Measurements from ENCODE around the gene HTT.

HTT gene

GRCh38 chr4:3252480-3252828, 178.0 kb downstream of the HTT start:
- Histone ChIP-seq H3K9ac (ENCODE audit: low read length) (no peak overlapping the region), H3K9me3 (replicated peaks; ENCODE audit: insufficient read depth, low read length) (no peaks in the 10 kb centered on the region), H3K79me2 (ENCODE audit: low read length) (no peaks in the 10 kb centered on the region), H3K4me2 (ENCODE audit: low read depth, low read length) (no peak overlapping the region), H3K27ac (ENCODE audit: low read length) (no peak overlapping the region), H3K36me3 (replicated peaks; ENCODE audit: insufficient read depth, low read length) (no peaks in the 10 kb centered on the region), H4K20me1 (ENCODE audit: insufficient read depth, low read length) (no peaks in the 10 kb centered on the region), H2AFZ (ENCODE audit: low read length) (no peak overlapping the region), H3K4me3 (ENCODE audit: low read length) (no peak overlapping the region), H3K9me2 (replicated peaks; ENCODE audit: insufficient read depth, low read length) (no peaks in the 10 kb centered on the region), H3K27me3 (replicated peaks; ENCODE audit: insufficient read depth, low read length) (peaks cover 16% of the 10 kb centered on the region), H3K4me1 (ENCODE audit: low read length) (no peaks in the 10 kb centered on the region), H3F3A (ENCODE audit: insufficient read depth, low read length) (no peaks in the 10 kb centered on the region)
- DNase-seq, result no peak
- TF ChIP-seq EZH2phosphoT487 (IDR thresholded peaks at IDR 0.05; ENCODE audit: low read length), result no peak
- TF ChIP-seq EZH2 (optimal IDR thresholded peaks at IDR 0.05; ENCODE audit: low read depth, low read length), result no peak
- no peak for TF ChIP-seq CTCF (IDR thresholded peaks at IDR 0.05; ENCODE audit: low read length)

GRCh38 chr4:3252831-3253641, 178.6 kb downstream of the HTT start:
- H3K27me3 ChIP-seq (replicated peaks; ENCODE audit: insufficient read depth, low read length), result peaks cover 16% of the 10 kb centered on the region
- no peak overlapping the region for H3K4me3 ChIP-seq (ENCODE audit: low read length)
- H2AFZ ChIP-seq (ENCODE audit: low read length), result no peak overlapping the region
- no peak overlapping the region for H3K4me2 ChIP-seq (ENCODE audit: low read depth, low read length)
- H3K27ac ChIP-seq (ENCODE audit: low read length), result no peak overlapping the region
- no peaks in the 10 kb centered on the region for H4K20me1 ChIP-seq (ENCODE audit: insufficient read depth, low read length)
- no peak for TF ChIP-seq EZH2 (optimal IDR thresholded peaks at IDR 0.05; ENCODE audit: low read depth, low read length)
- no peak for TF ChIP-seq EZH2phosphoT487 (IDR thresholded peaks at IDR 0.05; ENCODE audit: low read length)
- TF ChIP-seq CTCF (IDR thresholded peaks at IDR 0.05; ENCODE audit: low read length), result no peak
- no peaks in the 10 kb centered on the region for H3K4me1 ChIP-seq (ENCODE audit: low read length)
- H3K9ac ChIP-seq (ENCODE audit: low read length), result no peak overlapping the region
- no peaks in the 10 kb centered on the region for H3K36me3 ChIP-seq (replicated peaks; ENCODE audit: insufficient read depth, low read length)
- H3K9me2 ChIP-seq (replicated peaks; ENCODE audit: insufficient read depth, low read length), result no peaks in the 10 kb centered on the region
- DNase-seq, result no peak
- H3F3A ChIP-seq (ENCODE audit: insufficient read depth, low read length), result no peaks in the 10 kb centered on the region
- no peaks in the 10 kb centered on the region for H3K79me2 ChIP-seq (ENCODE audit: low read length)
- no peaks in the 10 kb centered on the region for H3K9me3 ChIP-seq (replicated peaks; ENCODE audit: insufficient read depth, low read length)

GRCh38 chr4:3253808-3254207, 179.3 kb downstream of the HTT start:
- Histone ChIP-seq H3K27ac (ENCODE audit: low read length) (no peak overlapping the region), H3K9ac (ENCODE audit: low read length) (no peak overlapping the region), H3K4me1 (ENCODE audit: low read length) (no peaks in the 10 kb centered on the region), H3K9me2 (replicated peaks; ENCODE audit: insufficient read depth, low read length) (no peaks in the 10 kb centered on the region), H3K4me2 (ENCODE audit: low read depth, low read length) (no peak overlapping the region), H3K9me3 (replicated peaks; ENCODE audit: insufficient read depth, low read length) (no peaks in the 10 kb centered on the region), H3K79me2 (ENCODE audit: low read length) (no peaks in the 10 kb centered on the region), H3K36me3 (replicated peaks; ENCODE audit: insufficient read depth, low read length) (no peaks in the 10 kb centered on the region), H3F3A (ENCODE audit: insufficient read depth, low read length) (no peaks in the 10 kb centered on the region), H4K20me1 (ENCODE audit: insufficient read depth, low read length) (no peaks in the 10 kb centered on the region), H2AFZ (ENCODE audit: low read length) (no peak overlapping the region), H3K27me3 (replicated peaks; ENCODE audit: insufficient read depth, low read length) (peaks cover 20% of the 10 kb centered on the region), H3K4me3 (ENCODE audit: low read length) (no peak overlapping the region)
- no peak for DNase-seq
- no peak for TF ChIP-seq EZH2 (optimal IDR thresholded peaks at IDR 0.05; ENCODE audit: low read depth, low read length)
